ENCODE results near the gene KREMEN2.
A peak's percentile ranks its signal among the peaks of the same experiment; 100 is the strongest.

The KREMEN2 gene

GRCh38 chr16:2980227-2981176, 16.4 kb downstream of the KREMEN2 start, which contains the start of gene PKMYT1:
PKMYT1 (minus strand) TSS chr16:2980446; CDS start chr16:2979657, 789 bp downstream.
- DNase-seq (ENCODE audit: low read depth), result peak; percentile 94

- DNase-seq (ENCODE audit: low read depth), result no peak
Observed at GRCh38 chr16:2981177-2981898, 17.3 kb downstream of the KREMEN2 start.

GRCh38 chr16:2981899-2982250, 17.8 kb downstream of the KREMEN2 start:
- no peak for DNase-seq (ENCODE audit: low read depth)

GRCh38 chr16:2982402-2982801, 18.3 kb downstream of the KREMEN2 start:
- DNase-seq (ENCODE audit: low read depth), result no peak

GRCh38 chr16:2983706-2984136, 19.6 kb downstream of the KREMEN2 start:
- peak; percentile 60 for DNase-seq (ENCODE audit: low read depth)

GRCh38 chr16:2985462-2985861, 21.4 kb downstream of the KREMEN2 start:
- DNase-seq (ENCODE audit: low read depth), result no peak

- no peak for DNase-seq (ENCODE audit: low read depth)
Observed at GRCh38 chr16:2985893-2986355, 21.8 kb downstream of the KREMEN2 start.

- DNase-seq (ENCODE audit: low read depth), result no peak
Observed at GRCh38 chr16:2986623-2987188, 22.6 kb downstream of the KREMEN2 start.

- DNase-seq (ENCODE audit: low read depth), result no peak
Observed at GRCh38 chr16:2987286-2987685, 23.2 kb downstream of the KREMEN2 start.

- no peak for DNase-seq (ENCODE audit: low read depth)
Observed at GRCh38 chr16:2987833-2988232, 23.8 kb downstream of the KREMEN2 start.

- DNase-seq (ENCODE audit: low read depth), result no peak
Observed at GRCh38 chr16:2988590-2989099, 24.6 kb downstream of the KREMEN2 start.

GRCh38 chr16:2990891-2991290, 26.8 kb downstream of the KREMEN2 start:
- DNase-seq (ENCODE audit: low read depth), result no peak

- no peak for DNase-seq (ENCODE audit: low read depth)
Observed at GRCh38 chr16:2991566-2992261, 27.6 kb downstream of the KREMEN2 start.

- DNase-seq (ENCODE audit: low read depth), result no peak
Observed at GRCh38 chr16:2992383-2993081, 28.5 kb downstream of the KREMEN2 start.

- DNase-seq (ENCODE audit: low read depth), result no peak
Observed at GRCh38 chr16:2996298-2996697, 32.2 kb downstream of the KREMEN2 start.

GRCh38 chr16:2999929-3000328, 35.9 kb downstream of the KREMEN2 start:
- DNase-seq (ENCODE audit: low read depth), result no peak

- DNase-seq (ENCODE audit: low read depth), result no peak
Observed at GRCh38 chr16:3000540-3000939, 36.5 kb downstream of the KREMEN2 start.

- no peak for DNase-seq (ENCODE audit: low read depth)
Observed at GRCh38 chr16:3001316-3001715, 37.2 kb downstream of the KREMEN2 start.

GRCh38 chr16:3003582-3004270, 39.7 kb downstream of the KREMEN2 start:
- DNase-seq (ENCODE audit: low read depth), result peak; percentile 92

- DNase-seq (ENCODE audit: low read depth), result no peak
Observed at GRCh38 chr16:3004319-3004718, 40.2 kb downstream of the KREMEN2 start.
